GM18511 (cell line): ENCODE results near the gene SPEN.
"Not testable (repeated sequence)": the region's sequence is repeated elsewhere in the genome, so short reads cannot be mapped to it uniquely, and the experiment has no call there.

Experiments used
- ATAC-seq: cut with Tn5 transposase; IDR thresholded peaks from one replicate; pipeline ENCODE4 v1.9.1; 2021; ENCODE audit warnings: mild to moderate bottlenecking, moderate library complexity; ENCODE audit not compliant: unreplicated experiment

The SPEN gene

GRCh38 chr1:15847100-15847892, at the start of gene SPEN:
TSS of gene SPEN (plus strand) at chr1:15847707. CDS start at chr1:15848068, 361 bp downstream.
- ATAC-seq = peak; percentile 65

GRCh38 chr1:15799004-15799867, 48.3 kb upstream of the SPEN start:
- ATAC-seq = no peak

GRCh38 chr1:15799928-15800835, 47.3 kb upstream of the SPEN start:
- ATAC-seq = no peak

GRCh38 chr1:15802234-15802965, 45.1 kb upstream of the SPEN start:
- no peak for ATAC-seq

- ATAC-seq = no peak
These were observed 44.1 kb upstream of the SPEN start for GRCh38 chr1:15803380-15803779.

- no peak for ATAC-seq
These were observed 43.4 kb upstream of the SPEN start for GRCh38 chr1:15804060-15804459.

GRCh38 chr1:15807121-15807520, 40.4 kb upstream of the SPEN start:
- ATAC-seq = no peak

GRCh38 chr1:15807549-15807948, 40.0 kb upstream of the SPEN start, which contains the start of gene UQCRHL:
TSS of gene UQCRHL (minus strand) at chr1:15807649. CDS start at chr1:15807649, 0 bp downstream.
- not testable (repeated sequence) for ATAC-seq

- no peak for ATAC-seq
These were observed 38.6 kb upstream of the SPEN start for GRCh38 chr1:15808955-15809354.

- ATAC-seq = no peak
These were observed 37.4 kb upstream of the SPEN start for GRCh38 chr1:15810073-15810472.

GRCh38 chr1:15816674-15817073, 30.8 kb upstream of the SPEN start:
- ATAC-seq = no peak

- ATAC-seq = no peak
These were observed 27.0 kb upstream of the SPEN start for GRCh38 chr1:15820478-15820877.

GRCh38 chr1:15825800-15826199, 21.7 kb upstream of the SPEN start:
- ATAC-seq = no peak

- no peak for ATAC-seq
These were observed 20.5 kb upstream of the SPEN start for GRCh38 chr1:15826810-15827507.

GRCh38 chr1:15827567-15827966, 19.9 kb upstream of the SPEN start:
- ATAC-seq = not testable (repeated sequence)

- not testable (repeated sequence) for ATAC-seq
These were observed 18.6 kb upstream of the SPEN start for GRCh38 chr1:15828931-15829330.

GRCh38 chr1:15830258-15830657, 17.2 kb upstream of the SPEN start:
- no peak for ATAC-seq

- ATAC-seq = no peak
These were observed 14.3 kb upstream of the SPEN start for GRCh38 chr1:15833069-15833679.

GRCh38 chr1:15833842-15834405, 13.6 kb upstream of the SPEN start:
- no peak for ATAC-seq
